ENCODE data around the gene B4GALNT1. TPM values are rescaled to one million over a fixed set of nuclear protein-coding genes. Genes with fewer than 3 reads are reported as not detected.

Gene B4GALNT1
- total and polyA plus RNA-seq, 9 of the 15 experiments (the other 6 are each of a cell fraction or from before 2014, with no cell fraction given): 1.0 to 32.2 (median 9.8) TPM

DNA sequence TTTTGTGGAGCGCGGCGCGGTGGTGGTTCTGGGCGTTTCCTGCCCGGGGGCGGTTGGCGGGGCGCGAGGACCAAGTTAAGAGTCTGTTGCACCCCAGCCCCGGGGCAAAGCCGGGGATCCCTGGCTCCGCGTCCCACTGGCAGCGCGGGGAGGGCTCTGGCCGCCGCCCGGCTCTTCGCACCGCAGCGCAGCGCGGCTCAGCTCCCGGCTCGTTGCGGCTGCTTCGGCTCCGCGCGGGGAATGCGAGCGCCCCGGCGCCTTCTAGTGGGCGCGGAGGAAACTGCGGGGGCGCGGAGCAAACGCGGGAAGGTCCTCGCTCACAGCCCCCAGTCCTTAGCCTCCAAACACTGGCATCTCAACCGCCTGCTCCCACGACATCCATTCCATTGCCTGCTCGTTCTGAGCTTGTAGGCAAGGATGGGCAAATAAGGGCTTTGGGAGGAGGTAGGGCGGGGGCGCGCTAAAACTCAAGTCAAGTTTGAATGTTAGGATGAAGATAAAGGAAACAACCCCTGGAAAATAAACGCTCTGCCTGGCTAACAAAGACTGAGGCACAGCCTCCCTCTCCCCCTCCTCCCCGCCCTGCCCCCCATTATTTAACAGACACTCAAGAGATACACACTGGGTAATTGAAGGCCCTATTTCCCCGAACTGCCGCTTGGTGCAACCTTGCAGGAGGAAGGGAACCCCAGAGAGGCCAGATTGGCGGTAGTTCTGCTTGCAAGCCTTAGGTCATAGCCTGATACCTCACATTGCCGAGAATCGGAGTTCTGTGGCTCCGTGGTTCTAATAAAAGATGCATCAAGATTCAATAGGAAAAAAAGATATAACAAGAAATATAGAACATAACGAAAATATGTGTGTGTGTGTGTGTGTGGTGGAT, at the start of gene B4GALNT1 (continued):
- TF ChIP-seq, protein P1, sequence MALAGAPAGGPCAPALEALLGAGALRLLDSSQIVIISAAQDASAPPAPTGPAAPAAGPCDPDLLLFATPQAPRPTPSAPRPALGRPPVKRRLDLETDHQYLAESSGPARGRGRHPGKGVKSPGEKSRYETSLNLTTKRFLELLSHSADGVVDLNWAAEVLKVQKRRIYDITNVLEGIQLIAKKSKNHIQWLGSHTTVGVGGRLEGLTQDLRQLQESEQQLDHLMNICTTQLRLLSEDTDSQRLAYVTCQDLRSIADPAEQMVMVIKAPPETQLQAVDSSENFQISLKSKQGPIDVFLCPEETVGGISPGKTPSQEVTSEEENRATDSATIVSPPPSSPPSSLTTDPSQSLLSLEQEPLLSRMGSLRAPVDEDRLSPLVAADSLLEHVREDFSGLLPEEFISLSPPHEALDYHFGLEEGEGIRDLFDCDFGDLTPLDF (CRISPR knock-in tag; IDR thresholded peaks at IDR 0.05): peak; percentile 84; the same call in 1 of the 2 replicates
- TF ChIP-seq TEAD1 (CRISPR knock-in tag; IDR thresholded peaks at IDR 0.05) (peak; percentile 67 to 97; a peak in 3 of 4 replicates), SP2 (IDR thresholded peaks at IDR 0.05; ENCODE audit: extremely low read depth, low read depth, low read length, poor library complexity, severe bottlenecking) (no peak), MIER1 (IDR thresholded peaks at IDR 0.05; ENCODE audit: low read depth) (no peak), CBX1 (IDR thresholded peaks at IDR 0.05; ENCODE audit: low read depth) (0 out of 2 replicates have a peak, but pooled peaks have one; percentile 57), NFE2 (IDR thresholded peaks at IDR 0.05; ENCODE audit: low read depth) (no peak), SMARCE1 (IDR thresholded peaks at IDR 0.05) (no peak), MYC (IDR thresholded peaks at IDR 0.05; ENCODE audit: low read depth, low read length) (peak; percentile 61; the same call in 1 of the 2 replicates), MYC (CRISPR knock-in tag; IDR thresholded peaks at IDR 0.05; ENCODE audit: borderline replicate concordance, low read depth) (no peak), SETDB1 (IDR thresholded peaks at IDR 0.05; ENCODE audit: low read length) (no peak), FIP1L1 (IDR thresholded peaks at IDR 0.05; ENCODE audit: low read depth, low read length, poor library complexity, severe bottlenecking) (peak; percentile 73), ZBTB7A (IDR thresholded peaks at IDR 0.05; ENCODE audit: borderline replicate concordance, control insufficient read depth, low read depth, low read length) (peak; percentile 90; the same call in 1 of the 2 replicates), THRAP3 (IDR thresholded peaks at IDR 0.05; ENCODE audit: borderline replicate concordance) (no peak), ADNP (tag; IDR thresholded peaks at IDR 0.05) (no peak), GABPA (tag; conservative IDR thresholded peaks at IDR 0.05; ENCODE audit: low read depth) (no peak)
- TF ChIP-seq, protein P2, sequence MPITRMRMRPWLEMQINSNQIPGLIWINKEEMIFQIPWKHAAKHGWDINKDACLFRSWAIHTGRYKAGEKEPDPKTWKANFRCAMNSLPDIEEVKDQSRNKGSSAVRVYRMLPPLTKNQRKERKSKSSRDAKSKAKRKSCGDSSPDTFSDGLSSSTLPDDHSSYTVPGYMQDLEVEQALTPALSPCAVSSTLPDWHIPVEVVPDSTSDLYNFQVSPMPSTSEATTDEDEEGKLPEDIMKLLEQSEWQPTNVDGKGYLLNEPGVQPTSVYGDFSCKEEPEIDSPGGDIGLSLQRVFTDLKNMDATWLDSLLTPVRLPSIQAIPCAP (CRISPR knock-in tag; IDR thresholded peaks at IDR 0.05; ENCODE audit: borderline replicate concordance): no peak
- TF ChIP-seq, protein P3, sequence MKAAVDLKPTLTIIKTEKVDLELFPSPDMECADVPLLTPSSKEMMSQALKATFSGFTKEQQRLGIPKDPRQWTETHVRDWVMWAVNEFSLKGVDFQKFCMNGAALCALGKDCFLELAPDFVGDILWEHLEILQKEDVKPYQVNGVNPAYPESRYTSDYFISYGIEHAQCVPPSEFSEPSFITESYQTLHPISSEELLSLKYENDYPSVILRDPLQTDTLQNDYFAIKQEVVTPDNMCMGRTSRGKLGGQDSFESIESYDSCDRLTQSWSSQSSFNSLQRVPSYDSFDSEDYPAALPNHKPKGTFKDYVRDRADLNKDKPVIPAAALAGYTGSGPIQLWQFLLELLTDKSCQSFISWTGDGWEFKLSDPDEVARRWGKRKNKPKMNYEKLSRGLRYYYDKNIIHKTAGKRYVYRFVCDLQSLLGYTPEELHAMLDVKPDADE (conservative IDR thresholded peaks at IDR 0.05; ENCODE audit: control insufficient read depth, low read depth, low read length): peak; percentile 67; the same call in 1 of the 2 replicates
